Measurements from ENCODE around the gene CFAP20DC.

CFAP20DC gene

DNA sequence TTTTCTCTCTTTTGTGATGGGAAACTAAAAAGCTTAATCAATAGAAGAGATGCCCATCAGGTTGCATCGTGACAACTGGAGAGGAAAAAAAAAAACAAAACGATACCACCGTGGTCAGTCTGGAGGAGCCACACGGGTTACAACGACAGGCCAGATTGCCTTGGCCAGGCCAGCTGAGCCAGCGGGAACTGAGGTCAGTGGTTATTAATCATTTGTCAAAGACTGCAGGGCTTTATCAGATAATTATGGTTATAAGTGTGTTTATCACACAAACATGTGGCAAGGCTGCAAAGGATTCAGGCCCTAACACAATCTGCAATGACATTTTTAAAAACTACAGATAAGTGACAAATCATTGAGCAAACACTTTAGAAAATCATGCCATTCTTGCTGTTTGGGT lies 248.3 kb downstream of the CFAP20DC start:
- DNase-seq (ENCODE audit: low read depth in 2 of 2), result no peak

DNA sequence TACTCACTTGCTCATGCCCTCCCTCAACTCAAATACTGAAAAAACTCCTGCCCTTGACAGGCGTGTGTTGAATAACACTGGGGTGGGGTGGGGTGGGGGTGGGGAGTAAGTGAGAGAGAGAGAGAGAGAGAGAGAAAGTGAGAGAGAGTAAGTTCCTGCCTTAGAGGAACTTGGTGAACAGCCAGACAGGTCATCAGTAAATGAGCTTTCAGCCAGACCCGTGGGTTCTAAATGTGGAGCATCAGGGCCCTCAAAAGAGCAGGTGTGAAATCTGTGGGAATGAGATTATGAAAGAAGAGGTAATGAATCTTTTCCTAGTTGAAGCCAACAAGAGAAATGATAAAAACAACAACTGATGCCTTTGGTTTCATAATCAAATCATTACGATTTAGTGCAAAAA lies 248.9 kb downstream of the CFAP20DC start:
- DNase-seq (ENCODE audit: low read depth in 2 of 2), result no peak

DNA sequence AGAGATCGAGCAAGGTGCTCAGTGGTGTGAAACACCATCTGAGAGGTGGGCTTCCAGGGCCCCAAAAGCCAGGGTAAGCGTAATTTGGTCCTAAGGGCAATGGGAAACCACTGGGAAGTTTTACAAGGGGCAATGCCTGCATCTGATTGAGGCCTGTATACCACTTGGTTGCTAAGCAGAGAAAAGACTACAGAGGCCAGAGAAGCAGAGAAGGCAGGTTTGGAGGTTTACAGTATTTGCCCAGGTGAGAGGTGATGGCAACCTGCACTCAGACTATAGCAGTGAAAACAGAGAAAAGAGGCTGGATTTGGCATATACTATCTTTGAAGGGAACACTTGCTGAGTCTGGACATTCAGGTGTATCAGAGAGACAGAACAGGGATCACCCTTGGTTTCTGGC lies 249.8 kb downstream of the CFAP20DC start:
- no peak for DNase-seq (ENCODE audit: low read depth in 2 of 2)

DNA sequence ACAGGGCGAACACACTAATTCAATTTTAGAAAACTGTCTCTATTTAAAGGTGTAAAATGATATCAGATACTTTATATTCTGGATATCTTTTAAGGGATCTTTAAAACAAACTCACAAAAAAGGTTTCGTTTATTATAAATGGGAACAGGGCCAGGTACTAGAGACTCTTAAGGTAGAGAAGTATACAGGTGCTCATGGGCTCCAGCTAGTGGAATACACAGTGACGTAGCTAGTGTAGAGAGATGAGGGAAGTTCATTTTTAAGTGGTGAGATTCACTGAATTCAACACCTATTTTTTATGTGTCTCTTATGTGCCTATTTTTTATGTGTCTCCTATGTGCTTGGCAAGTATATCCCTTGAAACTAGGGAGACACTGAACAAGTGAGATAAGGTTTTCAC lies 250.6 kb downstream of the CFAP20DC start:
- DNase-seq (ENCODE audit: low read depth in 2 of 2), result no peak

GRCh38 chr3:58798312-58798711 lies 251.5 kb downstream of the CFAP20DC start:
- no peak for DNase-seq (ENCODE audit: low read depth in 2 of 2)

DNA sequence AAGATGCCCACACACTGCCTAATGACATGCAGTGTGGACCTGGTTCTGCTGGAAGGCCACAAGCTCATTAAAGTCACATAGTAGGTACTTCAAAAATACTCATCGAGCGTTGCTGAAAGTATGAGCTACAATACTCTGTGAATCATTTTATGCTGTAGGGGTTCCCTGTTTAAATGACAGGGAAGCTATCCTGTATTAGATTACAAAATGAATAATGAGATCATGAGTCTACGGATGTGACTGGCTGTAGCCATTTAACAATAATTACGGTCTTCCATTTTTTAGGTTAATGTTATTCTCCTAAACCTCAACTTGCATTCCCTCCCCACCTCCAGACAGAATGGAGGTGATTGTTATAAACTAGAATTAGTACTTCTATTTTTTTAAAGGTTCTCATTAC lies 255.1 kb downstream of the CFAP20DC start:
- DNase-seq (ENCODE audit: low read depth in 2 of 2), result no peak

DNA sequence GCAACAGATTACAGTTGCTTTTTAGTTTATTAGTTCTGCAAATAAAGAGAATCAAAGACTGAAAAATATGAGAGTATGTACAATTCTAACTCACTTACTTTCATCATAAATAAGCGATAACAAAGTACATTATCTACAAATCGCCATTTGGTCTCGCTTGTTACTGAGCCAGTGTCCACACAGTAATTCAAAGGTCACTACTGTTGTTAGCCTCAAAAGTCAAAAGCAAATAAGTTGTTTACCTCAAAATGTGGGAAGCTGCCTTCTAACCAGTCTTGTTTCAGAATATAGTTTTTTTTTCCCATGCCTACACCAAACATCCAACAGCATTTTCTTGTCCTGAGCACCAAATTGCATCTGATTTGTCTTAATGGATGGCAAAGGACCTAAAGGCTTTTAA lies 255.9 kb downstream of the CFAP20DC start:
- DNase-seq (ENCODE audit: low read depth in 2 of 2), result no peak

- DNase-seq (ENCODE audit: low read depth in 2 of 2), result no peak
Measured at GRCh38 chr3:58792921-58793451, 256.8 kb downstream of the CFAP20DC start.

- no peak for DNase-seq (ENCODE audit: low read depth in 2 of 2)
Measured at GRCh38 chr3:58789385-58789784, 260.4 kb downstream of the CFAP20DC start.

DNA sequence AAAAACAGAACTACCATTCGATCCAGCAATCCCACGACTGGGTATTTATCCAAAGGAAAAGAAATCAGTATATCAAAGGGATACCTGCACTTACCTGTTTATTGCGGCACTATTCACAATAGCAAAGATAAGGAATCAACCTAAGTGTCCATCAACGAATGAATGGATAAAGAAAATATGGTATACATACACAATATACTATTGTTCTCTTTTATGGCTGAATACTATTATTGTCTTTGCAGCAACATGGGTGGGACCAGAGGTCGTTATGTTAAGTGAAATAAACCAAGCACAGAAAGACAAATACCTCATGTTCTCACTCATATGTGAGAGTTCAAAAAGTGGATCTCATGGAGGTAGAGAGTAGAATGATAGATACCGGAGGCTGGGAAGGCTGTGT lies 264.9 kb downstream of the CFAP20DC start:
- no peak for DNase-seq (ENCODE audit: low read depth in 2 of 2)

DNA sequence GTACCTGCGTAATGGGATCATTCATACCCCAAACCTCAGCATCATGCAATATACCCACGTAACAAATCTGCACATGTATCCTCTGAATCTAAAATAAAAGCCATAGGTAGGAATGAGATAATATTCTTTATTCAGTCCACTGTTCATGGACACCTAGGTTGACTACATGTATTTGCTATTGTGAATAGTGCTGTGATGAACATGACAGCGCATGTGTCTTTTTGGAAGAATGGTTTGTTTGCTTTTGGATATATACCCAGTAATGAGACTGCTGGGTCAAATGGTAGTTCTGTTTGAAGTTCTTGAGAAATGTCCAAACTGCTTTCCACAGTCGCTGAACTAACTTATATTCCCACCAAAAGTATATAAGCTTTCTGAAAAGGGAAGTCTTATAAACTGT lies 265.4 kb downstream of the CFAP20DC start:
- no peak for DNase-seq (ENCODE audit: low read depth in 2 of 2)

DNA sequence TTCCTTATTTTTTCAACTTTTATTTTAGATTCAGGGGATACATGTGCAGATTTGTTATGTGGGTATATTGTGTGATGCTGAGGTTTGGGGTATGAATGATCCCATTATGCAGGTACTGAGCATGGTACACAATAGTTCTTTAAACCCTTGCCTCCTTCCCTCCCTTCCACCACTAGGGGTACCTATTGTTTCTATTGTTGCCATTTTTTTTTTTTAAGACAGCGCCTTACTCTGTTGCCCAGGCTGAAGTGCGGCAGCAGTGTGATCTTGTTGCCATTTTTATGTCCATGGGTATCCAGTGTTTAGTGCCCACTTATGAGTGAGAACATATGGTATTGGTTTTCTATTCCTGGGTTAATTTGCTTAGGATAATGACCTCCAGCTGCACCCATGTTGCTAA lies 266.0 kb downstream of the CFAP20DC start:
- no peak for DNase-seq (ENCODE audit: low read depth in 2 of 2)

DNA sequence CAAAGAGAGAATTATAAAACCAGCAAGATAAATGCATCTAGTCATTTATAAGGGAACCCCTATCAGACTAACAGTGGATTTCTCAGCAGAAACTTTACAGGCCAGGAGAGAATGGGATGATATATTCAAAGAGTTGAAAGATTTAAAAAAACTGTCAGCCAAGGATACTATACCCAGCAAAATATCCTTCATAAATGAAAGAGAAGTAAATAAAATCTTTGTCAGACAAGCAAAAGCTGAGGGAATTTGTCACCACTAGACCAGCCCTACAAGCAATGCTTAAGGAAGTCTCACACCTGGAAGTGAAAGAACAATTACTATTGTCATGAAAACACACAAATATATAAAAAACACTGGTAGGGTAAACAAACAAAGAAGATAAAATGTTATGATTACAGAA lies 269.9 kb downstream of the CFAP20DC start:
- DNase-seq (ENCODE audit: low read depth in 2 of 2), result no peak

- no peak for DNase-seq (ENCODE audit: low read depth in 2 of 2)
Measured at GRCh38 chr3:58776231-58776630, 273.6 kb downstream of the CFAP20DC start.

DNA sequence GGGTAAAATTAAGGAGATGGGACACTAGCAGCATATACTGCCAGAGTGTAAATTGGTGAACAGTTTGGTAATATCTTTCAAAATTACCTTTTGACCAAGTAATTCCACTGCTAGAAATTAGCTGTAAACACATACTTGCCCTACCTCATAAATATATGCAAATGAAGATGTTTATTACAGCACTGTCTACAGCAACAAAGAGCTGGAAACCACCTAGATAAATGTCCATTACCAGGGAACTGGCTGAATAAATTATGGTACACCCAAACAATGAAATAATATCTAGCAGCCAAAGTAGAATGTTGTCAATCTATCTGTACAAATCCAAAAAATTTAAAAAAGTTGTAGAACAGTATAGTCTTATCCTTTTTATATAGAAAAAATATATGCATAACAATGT lies 277.4 kb downstream of the CFAP20DC start:
- no peak for DNase-seq (ENCODE audit: low read depth in 2 of 2)

- no peak for DNase-seq (ENCODE audit: low read depth in 2 of 2)
Measured at GRCh38 chr3:58769065-58769464, 280.8 kb downstream of the CFAP20DC start.

GRCh38 chr3:58766587-58767282 lies 283.1 kb downstream of the CFAP20DC start:
- no peak for DNase-seq (ENCODE audit: low read depth in 2 of 2)

DNA sequence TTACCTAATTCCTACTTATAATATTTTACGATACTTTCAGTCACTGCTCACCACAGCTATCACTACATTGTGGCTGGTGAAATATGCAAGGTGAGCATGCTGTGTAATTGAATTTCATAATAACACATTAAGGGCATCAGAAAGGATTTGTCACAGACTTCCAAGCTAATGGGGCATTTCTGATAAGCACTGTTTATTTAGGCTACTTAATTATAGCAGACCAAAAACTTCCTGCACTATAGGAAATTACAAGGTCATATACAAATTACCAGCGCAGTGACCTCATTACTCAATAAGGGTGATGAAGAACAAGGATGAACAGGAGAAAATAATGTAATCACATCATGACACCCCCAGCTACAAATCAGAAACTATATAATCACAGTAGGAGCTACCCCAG lies 294.7 kb downstream of the CFAP20DC start:
- no peak for DNase-seq (ENCODE audit: low read depth in 2 of 2)

- no peak for DNase-seq (ENCODE audit: low read depth in 2 of 2)
Measured at GRCh38 chr3:58754074-58754473, 295.8 kb downstream of the CFAP20DC start.

- no peak for DNase-seq (ENCODE audit: low read depth in 2 of 2)
Measured at GRCh38 chr3:58751882-58752567, 297.8 kb downstream of the CFAP20DC start.

- DNase-seq (ENCODE audit: low read depth in 2 of 2), result no peak
Measured at GRCh38 chr3:58751235-58751634, 298.6 kb downstream of the CFAP20DC start.

DNA sequence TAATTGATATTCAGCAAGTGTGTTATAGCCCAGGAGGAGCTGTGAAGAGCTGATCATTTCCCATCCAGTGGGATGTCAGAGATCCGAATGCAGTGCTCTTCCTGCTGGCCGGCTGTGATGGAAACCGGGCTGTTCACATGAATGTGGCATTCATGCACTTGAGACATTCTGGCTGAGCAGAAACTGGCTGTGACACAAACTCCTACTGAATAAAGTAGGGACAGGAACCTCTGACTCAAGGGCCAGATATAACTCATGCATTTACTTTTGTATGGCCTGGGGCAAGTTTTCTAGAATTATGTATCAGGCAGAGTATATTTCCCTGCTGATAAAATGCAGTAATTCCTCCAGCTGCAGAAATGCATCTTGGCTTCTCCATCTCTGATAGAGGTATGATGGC lies 299.9 kb downstream of the CFAP20DC start:
- no peak for DNase-seq (ENCODE audit: low read depth in 2 of 2)

DNA sequence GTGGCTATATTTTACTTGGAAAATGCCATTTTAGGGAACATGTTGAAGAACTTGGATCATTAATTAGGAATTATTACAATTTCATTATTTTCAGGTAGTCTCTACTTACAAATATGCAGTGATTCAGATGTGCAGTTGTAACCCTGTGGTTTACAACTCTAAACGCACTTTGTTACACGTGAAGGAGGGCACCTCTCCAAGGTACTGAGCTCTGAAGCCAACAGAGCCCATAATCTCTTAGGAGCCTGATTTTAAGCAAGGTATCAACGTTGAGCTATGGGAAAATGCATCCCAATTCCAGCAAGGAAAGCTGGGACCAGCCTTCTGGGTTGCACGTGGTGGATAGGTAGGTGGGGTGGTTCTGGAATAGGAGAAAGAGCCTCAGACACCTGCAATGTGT lies 301.8 kb downstream of the CFAP20DC start:
- DNase-seq (ENCODE audit: low read depth in 2 of 2), result no peak
